ENCODE measurements around the gene LRRC46.

The LRRC46 gene

DNA sequence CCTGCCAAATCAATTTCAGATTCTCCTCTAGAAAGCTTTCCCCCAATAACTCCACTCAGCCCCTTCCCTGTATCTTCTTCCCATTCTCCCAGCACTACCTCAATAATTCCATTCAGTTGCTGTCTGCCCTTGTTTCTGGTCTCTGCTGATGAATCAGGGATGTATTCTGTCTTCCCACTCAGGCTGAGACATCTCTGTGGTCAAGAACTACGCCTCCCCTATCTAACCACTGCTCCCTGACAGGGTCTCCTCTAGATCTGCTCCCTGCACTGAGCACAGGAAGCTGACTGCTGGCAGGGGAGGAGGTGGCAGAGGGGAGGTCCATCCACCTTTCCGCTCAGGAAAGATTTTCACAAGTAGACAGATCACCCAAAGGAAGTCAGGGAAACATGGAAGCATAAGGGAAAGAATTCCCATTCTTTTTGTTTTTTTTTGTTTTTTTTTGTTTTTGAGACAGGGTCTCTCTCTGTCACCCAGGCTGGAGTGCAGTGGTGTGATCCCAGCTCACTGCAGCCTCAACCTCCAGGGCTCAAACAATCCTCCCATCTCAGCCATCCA, 47.6 kb downstream of the LRRC46 start:
- FAIRE-seq: no peak

DNA sequence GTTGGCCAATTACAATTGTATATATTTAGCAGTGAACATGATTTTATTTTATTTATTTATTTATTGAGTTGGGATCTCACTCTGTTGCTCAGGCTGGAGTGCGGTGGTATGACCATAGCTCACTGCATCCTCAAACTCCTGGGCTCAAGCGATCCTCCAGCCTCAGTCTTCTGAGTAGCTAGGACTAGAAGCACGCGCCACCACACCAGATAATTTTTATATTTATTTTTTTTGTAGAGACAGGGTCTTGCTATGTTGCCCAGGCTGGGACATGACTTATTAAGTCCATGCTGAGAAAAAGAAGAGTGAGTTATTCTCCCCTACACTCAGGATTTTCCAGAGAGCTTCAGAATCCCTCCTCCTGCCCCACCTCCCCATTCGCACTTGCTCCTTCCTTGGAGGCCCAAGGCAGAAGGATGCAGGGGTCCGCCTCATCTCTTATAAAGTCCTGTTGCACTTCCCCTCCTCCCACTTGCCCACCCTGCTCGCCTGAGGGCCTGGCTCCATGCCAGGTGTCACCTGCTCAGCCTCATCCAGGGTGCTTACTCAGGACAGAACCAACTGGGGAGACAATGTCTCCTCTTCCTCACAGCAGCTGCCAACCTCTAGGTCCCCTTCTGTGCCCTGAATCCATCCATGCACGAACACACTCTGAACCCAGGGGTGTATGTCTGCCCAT, 48.4 kb downstream of the LRRC46 start:
- no peak for FAIRE-seq

DNA sequence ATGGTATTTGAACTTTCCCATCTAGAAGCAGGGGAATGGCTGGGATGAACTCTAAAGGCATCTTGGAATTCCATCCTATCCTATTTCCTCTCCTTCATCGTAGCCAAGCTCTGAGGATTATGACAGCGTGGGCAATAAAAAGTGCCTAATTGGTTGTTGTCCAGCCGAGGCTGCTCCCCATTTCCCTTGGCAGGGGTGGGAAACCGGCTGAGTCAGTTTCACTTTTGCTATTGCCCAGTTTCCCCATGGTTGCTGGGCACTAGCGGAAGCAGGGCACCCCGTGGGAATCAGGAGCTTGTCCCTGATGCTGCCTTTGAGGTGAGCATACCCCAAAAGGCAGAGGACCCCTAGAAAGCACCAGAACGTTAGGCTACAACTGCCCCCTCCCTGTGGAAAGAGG, 50.8 kb downstream of the LRRC46 start:
- FAIRE-seq: no peak

DNA sequence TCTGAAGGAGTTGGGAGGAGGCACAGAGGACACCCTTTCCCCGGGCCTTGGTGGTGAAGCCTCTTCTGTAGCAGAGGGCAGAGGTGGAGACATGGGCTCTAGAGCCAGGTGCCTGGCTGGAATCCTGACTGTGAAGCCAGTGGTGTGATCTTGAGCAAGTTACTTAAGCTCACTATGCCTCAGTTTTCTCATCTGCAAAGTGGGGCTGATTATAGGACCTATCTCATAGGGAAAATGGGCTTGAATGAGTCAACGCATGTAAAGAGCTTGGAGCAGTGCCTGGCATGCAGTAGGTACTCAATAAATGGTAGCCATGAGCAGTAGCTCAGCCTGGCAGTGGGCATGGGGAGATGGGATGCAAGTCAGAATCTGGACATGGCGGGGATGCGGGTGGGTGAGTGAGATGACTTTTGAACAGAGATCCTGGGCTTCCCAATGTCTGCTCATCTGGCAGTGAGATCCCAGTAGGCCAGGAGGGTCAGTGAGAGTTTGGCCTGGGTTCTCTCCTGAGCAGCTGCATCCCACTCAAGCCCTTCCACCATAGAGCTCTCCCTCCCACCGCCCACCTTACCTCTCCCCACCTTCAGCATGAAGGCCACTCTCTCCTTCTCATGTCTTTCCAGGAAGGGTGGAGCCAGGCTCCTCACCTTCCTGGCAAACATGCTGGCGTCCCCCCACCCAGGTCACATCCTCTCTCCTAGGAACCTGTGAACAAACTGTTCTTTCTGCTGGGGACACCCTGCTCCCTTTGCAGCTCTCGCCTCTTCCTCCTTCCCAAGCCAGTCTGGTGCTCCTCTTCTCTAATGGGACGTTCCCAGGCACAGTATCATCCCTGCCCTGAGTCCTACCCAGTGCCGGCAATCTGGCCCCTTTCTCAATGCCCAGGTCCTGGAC, 51.5 kb downstream of the LRRC46 start:
- FAIRE-seq: no peak

DNA sequence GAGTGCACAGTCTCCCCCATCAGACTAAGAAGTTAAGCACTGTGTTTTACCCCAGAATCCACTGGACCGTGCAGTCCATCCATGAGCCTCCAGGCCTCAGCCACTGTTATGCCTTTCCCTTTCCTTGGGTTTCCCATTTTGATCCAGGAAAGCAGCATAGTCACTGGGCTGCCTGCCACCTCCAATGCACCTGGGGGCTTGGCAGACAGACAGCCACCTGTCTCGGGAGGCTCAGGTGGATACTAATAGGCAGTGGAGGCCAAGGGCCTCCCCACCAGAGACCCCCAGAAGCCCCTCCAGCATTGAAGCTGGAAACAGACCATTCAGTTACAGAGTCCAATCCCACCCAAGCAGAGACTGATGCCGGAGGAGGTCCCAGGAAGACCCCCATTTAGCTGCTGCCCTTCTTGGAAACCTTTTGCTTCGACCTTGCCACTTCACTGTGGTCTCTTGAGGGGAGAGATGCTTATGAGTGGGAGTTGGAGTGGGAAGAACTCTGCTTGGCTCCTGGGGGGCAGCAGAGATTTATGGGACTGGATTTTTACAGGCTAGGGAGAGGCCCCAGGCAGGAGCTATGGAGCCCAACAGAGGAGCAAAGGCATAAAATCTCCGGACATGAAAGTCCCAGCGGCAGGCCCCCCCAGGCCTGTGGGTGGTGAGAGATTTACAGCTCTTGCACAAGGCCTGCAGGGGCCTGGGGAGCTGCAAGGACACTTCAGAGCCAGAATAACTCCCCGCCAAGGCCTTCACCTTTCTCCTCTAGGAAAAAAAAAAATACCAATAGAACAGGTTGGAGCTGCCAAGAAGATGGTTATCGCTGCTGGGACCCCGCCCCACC, 52.3 kb downstream of the LRRC46 start:
- FAIRE-seq: no peak

DNA sequence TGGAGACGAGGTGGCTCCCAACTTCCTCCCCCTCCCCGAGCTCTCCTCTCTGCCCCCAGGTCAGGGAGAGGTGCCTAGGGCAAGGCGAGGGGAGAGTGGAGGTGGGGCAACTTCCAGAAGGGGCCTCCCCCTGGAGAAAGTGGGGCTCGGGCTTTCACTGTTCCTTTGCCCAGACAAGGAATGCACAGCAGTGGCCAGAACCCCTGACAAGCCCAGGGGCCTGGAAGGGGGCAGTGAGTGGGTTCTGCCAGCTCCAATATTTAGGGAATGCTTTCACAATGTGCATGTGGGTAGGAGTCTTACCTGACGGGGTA, 52.9 kb downstream of the LRRC46 start:
- FAIRE-seq: no peak

DNA sequence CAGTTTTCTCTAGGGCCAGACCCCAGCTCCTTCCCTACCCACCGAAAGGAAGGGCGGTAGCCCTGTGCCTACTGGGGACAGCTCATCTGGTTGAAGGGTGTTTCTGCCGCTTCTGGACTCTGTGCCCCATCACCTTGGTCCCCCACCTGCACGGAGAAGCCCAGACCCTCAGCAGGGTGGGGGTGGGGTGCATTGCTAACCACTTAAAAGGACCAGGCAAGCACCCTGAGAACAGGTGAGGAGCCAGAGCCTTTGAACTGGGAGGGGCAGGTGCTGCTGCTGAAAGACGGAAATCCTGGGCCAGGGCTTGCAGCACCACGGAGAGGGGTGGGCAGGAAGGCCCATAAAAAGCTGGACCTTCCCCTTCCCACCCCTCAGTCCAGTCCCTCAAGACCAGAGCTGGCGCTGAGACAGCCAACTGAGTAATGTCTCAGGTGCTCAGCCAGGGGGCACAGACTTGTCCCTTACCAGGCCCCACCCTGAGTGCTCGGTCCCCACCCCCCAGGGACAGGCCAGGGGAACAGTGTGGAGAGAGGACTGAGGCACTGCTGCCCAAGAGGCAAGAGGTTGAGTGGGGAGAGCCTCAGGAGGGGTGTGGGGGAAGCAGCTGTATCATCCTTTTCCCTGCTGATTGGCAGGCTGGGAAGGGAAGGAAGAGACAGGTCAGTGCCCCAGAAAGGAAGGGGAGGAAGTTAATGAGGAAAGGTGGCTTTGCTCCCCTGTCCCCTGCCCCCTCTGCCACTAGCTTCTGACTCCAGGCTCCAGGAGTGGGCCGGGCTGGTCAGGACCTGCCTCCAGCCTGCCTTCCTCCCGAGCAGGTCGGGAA, 53.6 kb downstream of the LRRC46 start:
- no peak for FAIRE-seq

All from endometrium (tissue), 2 donors.